Hepatocyte (in vitro differentiated cells): ENCODE data around the gene STX8.

Experiments
- EZH2phosphoT487 ChIP-seq: fragments of 200-600 bp; sonication (generic); IDR thresholded peaks from one replicate; pipeline ENCODE4 v1.6.1; 2018; ENCODE audit warnings: antibody characterized with exemption, mild to moderate bottlenecking, low read depth, moderate library complexity; ENCODE audit not compliant: unreplicated experiment, severe bottlenecking
- TF ChIP-seq, protein P1 (sequence below): fragments of 200-600 bp; sonication (generic); IDR thresholded peaks from 2 replicates; pipeline ENCODE4 v1.5.1; 2016; ENCODE audit warnings: antibody characterized with exemption, mild to moderate bottlenecking; ENCODE audit not compliant: poor library complexity

DNA sequence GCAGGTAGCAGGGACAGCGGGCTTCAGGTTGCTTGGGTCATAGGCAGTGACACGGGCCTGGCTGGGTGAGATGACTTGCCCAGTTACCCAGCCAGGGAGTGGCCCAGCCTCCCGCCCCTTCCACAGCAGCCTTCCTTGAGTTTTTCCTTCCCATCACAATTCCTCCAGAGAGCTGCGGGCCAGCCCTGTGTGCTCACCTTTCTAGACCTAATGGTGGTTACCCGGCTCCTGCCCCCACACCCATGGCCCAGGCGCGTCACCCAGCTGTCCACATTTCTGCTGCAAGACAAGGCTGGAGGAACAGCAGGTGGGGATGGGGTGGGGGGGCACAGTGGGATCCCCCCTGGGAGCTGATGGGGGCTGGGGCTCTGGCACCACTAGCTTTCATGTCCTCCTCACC, 351.1 kb downstream of the STX8 start:
- TF ChIP-seq EZH2phosphoT487: no peak
- TF ChIP-seq, protein P1, sequence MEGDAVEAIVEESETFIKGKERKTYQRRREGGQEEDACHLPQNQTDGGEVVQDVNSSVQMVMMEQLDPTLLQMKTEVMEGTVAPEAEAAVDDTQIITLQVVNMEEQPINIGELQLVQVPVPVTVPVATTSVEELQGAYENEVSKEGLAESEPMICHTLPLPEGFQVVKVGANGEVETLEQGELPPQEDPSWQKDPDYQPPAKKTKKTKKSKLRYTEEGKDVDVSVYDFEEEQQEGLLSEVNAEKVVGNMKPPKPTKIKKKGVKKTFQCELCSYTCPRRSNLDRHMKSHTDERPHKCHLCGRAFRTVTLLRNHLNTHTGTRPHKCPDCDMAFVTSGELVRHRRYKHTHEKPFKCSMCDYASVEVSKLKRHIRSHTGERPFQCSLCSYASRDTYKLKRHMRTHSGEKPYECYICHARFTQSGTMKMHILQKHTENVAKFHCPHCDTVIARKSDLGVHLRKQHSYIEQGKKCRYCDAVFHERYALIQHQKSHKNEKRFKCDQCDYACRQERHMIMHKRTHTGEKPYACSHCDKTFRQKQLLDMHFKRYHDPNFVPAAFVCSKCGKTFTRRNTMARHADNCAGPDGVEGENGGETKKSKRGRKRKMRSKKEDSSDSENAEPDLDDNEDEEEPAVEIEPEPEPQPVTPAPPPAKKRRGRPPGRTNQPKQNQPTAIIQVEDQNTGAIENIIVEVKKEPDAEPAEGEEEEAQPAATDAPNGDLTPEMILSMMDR: no peak
